GM12873 (cell line): ENCODE data around the gene SLC5A3.

ENCODE experiments used
- TF ChIP-seq, protein P1 (sequence below): IDR thresholded peaks from 2 replicates; pipeline ENCODE4 v1.5.1; 2012; ENCODE audit warnings: low read depth, mild to moderate bottlenecking, moderate library complexity, low read length, control low read depth; ENCODE audit not compliant: insufficient read depth; ENCODE audit errors: missing control alignments

The SLC5A3 gene

DNA sequence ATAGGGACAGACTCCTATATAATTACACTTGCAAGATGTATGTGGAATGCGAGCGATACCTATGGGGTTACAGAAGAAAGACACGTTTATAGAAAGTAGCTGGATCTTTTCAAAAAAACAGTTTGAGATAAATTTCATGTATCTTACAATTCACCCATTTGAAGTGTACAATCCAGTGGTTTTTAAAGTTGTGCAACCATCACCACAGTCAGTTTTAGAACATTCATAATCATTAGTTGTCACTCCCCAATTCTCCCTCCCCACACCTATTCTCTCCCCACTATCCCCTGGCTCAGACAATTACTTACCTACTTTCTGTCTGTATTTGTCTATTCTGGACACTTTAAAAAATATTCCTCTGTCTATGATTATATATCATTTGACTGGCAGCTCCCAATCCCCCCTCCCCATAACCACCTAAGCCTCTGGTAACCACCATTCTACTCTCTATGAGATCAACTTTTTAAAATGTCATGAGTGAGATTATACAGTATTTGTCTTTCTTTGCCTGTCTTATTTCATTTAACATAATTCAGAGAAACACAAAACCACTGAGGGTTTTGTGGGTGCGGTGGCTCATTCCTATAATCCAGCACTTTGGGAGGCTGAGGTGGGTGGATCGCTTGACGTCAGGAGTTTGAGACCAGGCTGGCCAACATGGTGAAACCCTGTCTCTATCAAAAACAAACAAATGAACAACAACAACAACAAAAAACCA is 39.1 kb downstream of the SLC5A3 start:
- TF ChIP-seq, protein P1, sequence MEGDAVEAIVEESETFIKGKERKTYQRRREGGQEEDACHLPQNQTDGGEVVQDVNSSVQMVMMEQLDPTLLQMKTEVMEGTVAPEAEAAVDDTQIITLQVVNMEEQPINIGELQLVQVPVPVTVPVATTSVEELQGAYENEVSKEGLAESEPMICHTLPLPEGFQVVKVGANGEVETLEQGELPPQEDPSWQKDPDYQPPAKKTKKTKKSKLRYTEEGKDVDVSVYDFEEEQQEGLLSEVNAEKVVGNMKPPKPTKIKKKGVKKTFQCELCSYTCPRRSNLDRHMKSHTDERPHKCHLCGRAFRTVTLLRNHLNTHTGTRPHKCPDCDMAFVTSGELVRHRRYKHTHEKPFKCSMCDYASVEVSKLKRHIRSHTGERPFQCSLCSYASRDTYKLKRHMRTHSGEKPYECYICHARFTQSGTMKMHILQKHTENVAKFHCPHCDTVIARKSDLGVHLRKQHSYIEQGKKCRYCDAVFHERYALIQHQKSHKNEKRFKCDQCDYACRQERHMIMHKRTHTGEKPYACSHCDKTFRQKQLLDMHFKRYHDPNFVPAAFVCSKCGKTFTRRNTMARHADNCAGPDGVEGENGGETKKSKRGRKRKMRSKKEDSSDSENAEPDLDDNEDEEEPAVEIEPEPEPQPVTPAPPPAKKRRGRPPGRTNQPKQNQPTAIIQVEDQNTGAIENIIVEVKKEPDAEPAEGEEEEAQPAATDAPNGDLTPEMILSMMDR: no peak

DNA sequence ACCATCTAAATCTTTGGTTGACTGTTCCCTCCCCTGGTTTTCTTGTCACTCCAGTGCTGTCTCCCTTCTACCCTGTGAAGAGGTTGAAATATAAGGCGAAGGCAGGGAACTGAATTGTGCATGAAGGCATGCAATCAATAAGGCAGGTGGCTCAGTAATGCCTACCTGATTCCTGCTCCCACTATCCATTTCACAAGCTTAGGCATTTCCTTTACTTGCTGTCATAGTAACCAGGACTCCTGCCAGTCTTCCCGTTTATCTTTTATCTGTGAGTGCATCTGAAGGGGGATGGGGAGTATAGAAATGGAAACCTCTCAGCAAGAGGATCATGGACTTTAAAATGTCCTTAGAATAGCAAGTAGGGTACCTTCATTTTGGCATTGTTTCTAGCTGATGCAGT is 40.5 kb downstream of the SLC5A3 start:
- TF ChIP-seq, protein P1: no peak

- TF ChIP-seq, protein P1: no peak
Observed at GRCh38 chr21:34115160-34115559, 41.8 kb downstream of the SLC5A3 start.

- TF ChIP-seq, protein P1: no peak
Observed at GRCh38 chr21:34116569-34116968, 43.2 kb downstream of the SLC5A3 start.

DNA sequence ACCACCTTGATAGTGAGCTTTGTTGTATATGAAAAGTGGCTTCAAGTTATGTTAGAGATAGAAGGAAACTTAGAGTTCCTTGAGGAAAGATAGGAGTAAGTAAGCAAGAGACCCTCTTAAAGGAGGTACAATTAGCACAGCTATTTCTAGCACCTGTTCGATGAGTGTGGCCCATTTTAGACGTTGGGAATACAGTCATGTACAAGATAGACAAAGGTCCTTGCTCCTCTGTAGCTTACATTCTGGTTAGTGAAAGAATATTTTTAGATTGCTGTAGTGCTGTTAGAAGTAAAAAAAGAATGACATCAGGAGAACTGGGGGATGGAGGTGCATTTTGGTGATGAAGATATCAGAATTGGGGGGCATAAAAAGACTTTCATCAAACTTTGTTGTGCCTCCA is 47.5 kb downstream of the SLC5A3 start:
- TF ChIP-seq, protein P1: no peak

DNA sequence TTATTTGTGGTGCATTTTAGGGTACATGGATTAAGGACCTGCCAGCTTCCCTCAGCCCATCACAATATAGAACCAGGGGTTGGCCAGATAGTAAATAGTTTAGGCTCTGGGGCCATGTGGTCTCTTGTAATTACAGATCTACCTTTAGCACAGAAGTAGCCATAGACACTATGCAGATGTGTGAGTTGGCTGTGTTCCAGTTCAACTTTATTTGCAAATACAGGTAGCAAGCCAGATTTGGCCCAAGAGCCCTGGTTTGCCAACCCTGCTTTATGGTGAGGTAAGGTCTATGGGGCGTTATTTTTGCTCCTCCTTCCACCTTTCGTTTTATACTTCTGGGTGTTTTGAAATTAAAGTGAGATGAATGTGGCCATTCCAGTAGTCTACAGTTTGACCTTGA is 48.7 kb downstream of the SLC5A3 start:
- TF ChIP-seq, protein P1: no peak
